Keratinocyte (primary cell): Measurements from ENCODE around the gene IRX5. TPM values are rescaled to one million over a fixed set of nuclear protein-coding genes. Genes with fewer than 3 reads are reported as not detected.

Experiments
- DNase-seq: peaks from one replicate; pipeline ENCODE4 v3.0.0-alpha.2; 2011; ENCODE audit warnings: low read depth, missing footprints, low spot score
- FAIRE-seq: peaks from 2 replicates; lab custom pipeline; 2011; peaks lifted over from hg19 to GRCh38; lab: Jason Lieb, UNC
- H2AFZ ChIP-seq: 2 replicates; pipeline ENCODE4 v1.6.0; 2012; ENCODE audit warnings: low read length, control low read depth, inconsistent platforms; ENCODE audit not compliant: control insufficient read depth
- H3K27ac ChIP-seq: 2 replicates; pipeline ENCODE4 v1.5.1; 2011; ENCODE audit warnings: low read length; ENCODE audit not compliant: control insufficient read depth, insufficient read depth
- H3K27me3 ChIP-seq: 3 replicates; pipeline ENCODE4 v1.6.0; 2011; ENCODE audit warnings: low read length; ENCODE audit not compliant: control insufficient read depth, insufficient read depth; ENCODE audit errors: extremely low read depth
- H3K36me3 ChIP-seq, 2 experiments: 2 replicates in 1 of 2; 3 replicates in 1 of 2; pipeline ENCODE4 v1.5.1; 2011; ENCODE audit warnings: low read length in 2 of 2, mild to moderate bottlenecking in 1 of 2; ENCODE audit not compliant: control insufficient read depth in 2 of 2, insufficient read depth in 2 of 2; ENCODE audit errors: extremely low read depth in 1 of 2
- H3K4me1 ChIP-seq: 3 replicates; pipeline ENCODE4 v1.5.1; 2011; ENCODE audit warnings: low read length; ENCODE audit not compliant: control insufficient read depth, insufficient read depth; ENCODE audit errors: extremely low read depth
- H3K4me2 ChIP-seq: 3 replicates; pipeline ENCODE4 v1.6.0; 2011; ENCODE audit warnings: low read depth, low read length; ENCODE audit not compliant: control insufficient read depth, insufficient read depth; ENCODE audit errors: extremely low read depth
- H3K4me3 ChIP-seq, 3 experiments: fragments of 200-600 bp in 1 of 3; sonication (generic) in 1 of 3; 2 replicates in 2 of 3; 3 replicates in 1 of 3; pipeline ENCODE4 v1.5.1; 2011 to 2016; ENCODE audit warnings: low read length in 3 of 3, mild to moderate bottlenecking in 3 of 3, control low read depth in 2 of 3, inconsistent platforms in 1 of 3, low read depth in 1 of 3, mixed read lengths in 1 of 3, mixed run types in 1 of 3, moderate library complexity in 1 of 3; ENCODE audit not compliant: control insufficient read depth in 2 of 3, insufficient read depth in 2 of 3; ENCODE audit errors: extremely low read depth in 1 of 3
- H3K79me2 ChIP-seq: 2 replicates; pipeline ENCODE4 v1.6.0; 2012; ENCODE audit warnings: low read length; ENCODE audit not compliant: control insufficient read depth, insufficient read depth
- H3K9ac ChIP-seq: 3 replicates; pipeline ENCODE4 v1.6.0; 2011; ENCODE audit warnings: low read length; ENCODE audit not compliant: control insufficient read depth, insufficient read depth; ENCODE audit errors: extremely low read depth
- H3K9me1 ChIP-seq: 3 replicates; pipeline ENCODE4 v1.6.0; 2011; ENCODE audit warnings: low read length; ENCODE audit not compliant: control insufficient read depth, insufficient read depth; ENCODE audit errors: extremely low read depth
- H3K9me3 ChIP-seq: 2 replicates; pipeline ENCODE4 v1.5.1; 2012; ENCODE audit warnings: low read depth, low read length; ENCODE audit not compliant: control insufficient read depth
- H4K20me1 ChIP-seq: 3 replicates; pipeline ENCODE4 v1.6.0; 2011; ENCODE audit warnings: low read length; ENCODE audit not compliant: control insufficient read depth, insufficient read depth; ENCODE audit errors: extremely low read depth
- EZH2 ChIP-seq: IDR thresholded peaks from one replicate; pipeline ENCODE4 v1.6.1; 2012; ENCODE audit warnings: inconsistent platforms, mild to moderate bottlenecking, low read length, moderate library complexity
- dilution Hi-C: fragments of 300-500 bp; cut with MboI; formaldehyde crosslinking; loops from one replicate; pipeline ENCODE4 v1.7.0; 2020; ENCODE audit warnings: low sequenced_read_pairs; ENCODE audit not compliant: extremely low pct_ligation_motif_present
- polyA plus RNA-seq, 5 experiments: library from polyadenylated mRNA; depleted of rRNA in 3 of 5; stranded (reverse) in 3 of 5; stranded (forward) in 1 of 5; unstranded in 1 of 5; fragments of >200 nt; gene quantifications; 1 replicate in 1 of 5; 2 replicates in 3 of 5; 3 replicates in 1 of 5; pipeline versions ENCODE4 v1.2.1 to v1.2.3, GENCODE V29; 2011 to 2012; ENCODE audit warnings: missing spikeins in 2 of 5, low read depth in 1 of 5, low replicate concordance in 1 of 5
- TF ChIP-seq, protein P1 (sequence below), 3 experiments: IDR thresholded peaks in 1 of 3; conservative IDR thresholded peaks in 1 of 3; optimal IDR thresholded peaks in 1 of 3; 2 replicates in 2 of 3; 3 replicates in 1 of 3; pipeline versions ENCODE3 to v1.5.1; 2011; ENCODE audit warnings: low read length in 3 of 3, mild to moderate bottlenecking in 3 of 3, moderate library complexity in 2 of 3, control low read depth in 1 of 3, inconsistent platforms in 1 of 3; ENCODE audit not compliant: insufficient read depth in 2 of 3; ENCODE audit errors: extremely low read depth in 1 of 3

Gene IRX5
- polyA plus RNA-seq, 1 donor (not counting 4 experiments of a cell fraction or from before 2014, with no cell fraction given) = 2.6 TPM

DNA sequence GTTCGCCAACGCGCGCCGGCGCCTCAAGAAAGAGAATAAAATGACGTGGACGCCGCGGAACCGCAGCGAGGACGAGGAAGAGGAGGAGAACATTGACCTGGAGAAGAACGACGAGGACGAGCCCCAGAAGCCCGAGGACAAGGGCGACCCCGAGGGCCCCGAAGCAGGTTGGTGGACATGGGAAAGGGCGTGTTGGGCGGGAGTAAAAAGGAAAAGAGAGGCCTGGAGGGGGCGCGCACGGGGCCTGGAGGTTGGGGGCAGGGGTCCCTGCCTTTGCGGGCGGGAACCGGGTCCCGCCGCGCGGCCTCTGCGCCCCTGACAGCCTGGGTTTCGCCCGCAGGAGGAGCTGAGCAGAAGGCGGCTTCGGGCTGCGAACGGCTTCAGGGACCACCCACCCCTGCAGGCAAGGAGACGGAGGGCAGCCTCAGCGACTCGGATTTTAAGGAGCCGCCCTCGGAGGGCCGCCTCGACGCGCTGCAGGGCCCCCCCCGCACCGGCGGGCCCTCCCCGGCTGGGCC is 2.1 kb downstream of the IRX5 start:
- Histone ChIP-seq H3K79me2 (peaks cover 64% of the 10 kb centered on the region), H2AFZ (peak overlapping the region; percentile 49), H3K27me3 (no peaks in the 10 kb centered on the region), H3K4me2 (peak overlapping the region; percentile 99), H4K20me1 (no peaks in the 10 kb centered on the region), H3K4me3 (peak overlapping the region; percentile 78 to 91 (median 88)), H3K9ac (peak overlapping the region; percentile 94), H3K36me3 (peaks cover 0 to 3% of the 10 kb centered on the region in 2 experiments), H3K9me1 (no peaks in the 10 kb centered on the region), H3K9me3 (no peaks in the 10 kb centered on the region), H3K27ac (peak overlapping the region; percentile 72), H3K4me1 (peaks cover 9% of the 10 kb centered on the region)
- FAIRE-seq (no peak), DNase-seq (no peak)
- TF ChIP-seq EZH2 = no peak
- TF ChIP-seq, protein P1, sequence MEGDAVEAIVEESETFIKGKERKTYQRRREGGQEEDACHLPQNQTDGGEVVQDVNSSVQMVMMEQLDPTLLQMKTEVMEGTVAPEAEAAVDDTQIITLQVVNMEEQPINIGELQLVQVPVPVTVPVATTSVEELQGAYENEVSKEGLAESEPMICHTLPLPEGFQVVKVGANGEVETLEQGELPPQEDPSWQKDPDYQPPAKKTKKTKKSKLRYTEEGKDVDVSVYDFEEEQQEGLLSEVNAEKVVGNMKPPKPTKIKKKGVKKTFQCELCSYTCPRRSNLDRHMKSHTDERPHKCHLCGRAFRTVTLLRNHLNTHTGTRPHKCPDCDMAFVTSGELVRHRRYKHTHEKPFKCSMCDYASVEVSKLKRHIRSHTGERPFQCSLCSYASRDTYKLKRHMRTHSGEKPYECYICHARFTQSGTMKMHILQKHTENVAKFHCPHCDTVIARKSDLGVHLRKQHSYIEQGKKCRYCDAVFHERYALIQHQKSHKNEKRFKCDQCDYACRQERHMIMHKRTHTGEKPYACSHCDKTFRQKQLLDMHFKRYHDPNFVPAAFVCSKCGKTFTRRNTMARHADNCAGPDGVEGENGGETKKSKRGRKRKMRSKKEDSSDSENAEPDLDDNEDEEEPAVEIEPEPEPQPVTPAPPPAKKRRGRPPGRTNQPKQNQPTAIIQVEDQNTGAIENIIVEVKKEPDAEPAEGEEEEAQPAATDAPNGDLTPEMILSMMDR (optimal IDR thresholded peaks at IDR 0.05 in 1 of 3, IDR thresholded peaks at IDR 0.05 in 1 of 3, conservative IDR thresholded peaks at IDR 0.05 in 1 of 3; ENCODE audit: extremely low read depth in 1 of 3, insufficient read depth in 2 of 3, low read length in 3 of 3) = peak in 2 of 3 experiments; percentile 24 to 34
- dilution Hi-C loops = no loop called here

DNA sequence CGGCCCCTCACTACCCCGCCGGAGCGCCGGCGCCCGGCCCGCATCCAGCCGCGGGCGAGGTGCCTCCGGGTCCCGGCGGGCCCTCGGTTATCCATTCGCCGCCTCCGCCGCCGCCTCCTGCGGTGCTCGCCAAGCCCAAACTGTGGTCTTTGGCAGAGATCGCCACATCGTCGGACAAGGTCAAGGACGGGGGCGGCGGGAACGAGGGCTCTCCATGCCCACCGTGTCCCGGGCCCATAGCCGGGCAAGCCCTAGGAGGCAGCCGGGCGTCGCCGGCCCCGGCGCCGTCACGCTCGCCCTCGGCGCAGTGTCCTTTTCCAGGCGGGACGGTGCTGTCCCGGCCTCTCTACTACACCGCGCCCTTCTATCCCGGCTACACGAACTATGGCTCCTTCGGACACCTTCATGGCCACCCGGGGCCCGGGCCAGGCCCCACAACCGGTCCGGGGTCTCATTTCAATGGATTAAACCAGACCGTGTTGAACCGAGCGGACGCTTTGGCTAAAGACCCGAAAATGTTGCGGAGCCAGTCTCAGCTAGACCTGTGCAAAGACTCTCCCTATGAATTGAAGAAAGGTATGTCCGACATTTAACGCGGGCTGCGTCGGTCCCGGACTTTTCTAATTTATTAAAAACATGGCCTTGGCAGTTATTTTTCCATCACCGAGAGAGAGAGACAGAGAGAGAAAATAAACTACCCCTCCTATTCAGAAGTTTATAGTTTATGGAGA is 2.8 kb downstream of the IRX5 start:
- Histone ChIP-seq H3K4me2 (peak overlapping the region; percentile 99), H2AFZ (no peak overlapping the region), H3K27me3 (no peaks in the 10 kb centered on the region), H3K27ac (peak overlapping the region; percentile 72), H3K4me3 (peak overlapping the region; percentile 68 to 88 (median 78)), H4K20me1 (no peaks in the 10 kb centered on the region), H3K9me1 (no peaks in the 10 kb centered on the region), H3K79me2 (peaks cover 61% of the 10 kb centered on the region), H3K9me3 (no peaks in the 10 kb centered on the region), H3K9ac (peak overlapping the region; percentile 94), H3K4me1 (peaks cover 13% of the 10 kb centered on the region), H3K36me3 (peaks cover 0 to 3% of the 10 kb centered on the region in 2 experiments)
- TF ChIP-seq, protein P1 (optimal IDR thresholded peaks at IDR 0.05 in 1 of 3, IDR thresholded peaks at IDR 0.05 in 1 of 3, conservative IDR thresholded peaks at IDR 0.05 in 1 of 3; ENCODE audit: extremely low read depth in 1 of 3, insufficient read depth in 2 of 3, low read length in 3 of 3) = no peak
- TF ChIP-seq EZH2 = no peak
- dilution Hi-C loops = no loop called here
- no peak for DNase-seq
- no peak for FAIRE-seq
